ENCODE data around the gene NELL2. TPM values are rescaled to one million over a fixed set of nuclear protein-coding genes. Genes with fewer than 3 reads are reported as not detected.

Gene NELL2
- total and polyA plus RNA-seq, 4 donors, result 0.09 to 0.42 (median 0.17) TPM; not detected in 1

DNA sequence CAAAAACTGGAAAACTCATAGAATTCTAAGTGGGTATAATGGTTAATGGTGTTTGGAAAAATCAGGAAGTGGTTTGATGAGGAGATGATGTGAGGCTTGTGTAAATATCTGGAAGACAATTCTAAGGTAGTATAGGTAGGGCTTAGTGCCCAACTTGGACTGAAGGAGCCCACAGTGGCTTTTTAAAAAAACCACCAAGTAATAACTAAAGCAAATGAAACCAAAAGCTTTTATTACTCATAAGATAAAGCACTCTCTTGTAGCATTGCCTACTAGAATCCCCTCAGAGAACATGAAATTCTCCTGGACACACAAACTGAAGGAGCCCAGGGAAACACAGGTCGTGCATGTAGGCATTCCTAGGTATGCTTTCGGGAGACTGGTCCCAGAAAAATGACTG lies 324.5 kb downstream of the NELL2 start:
- no peak overlapping the region for H3K27ac ChIP-seq (ENCODE audit: low read depth in 1 of 2, low read length in 2 of 2)
- H3K36me3 ChIP-seq (ENCODE audit: control insufficient read depth in 4 of 4, insufficient read depth in 3 of 4, low read depth in 1 of 4, low read length in 3 of 4), result no peaks in the 10 kb centered on the region
- no peak overlapping the region for H3K4me3 ChIP-seq (ENCODE audit: low read depth in 1 of 3, low read length in 3 of 3)
- 76% methylated on average over 2 of the region's 2 CpGs for WGBS
- no peaks in the 10 kb centered on the region for H3K9me3 ChIP-seq (ENCODE audit: control insufficient read depth in 4 of 4, low read length in 3 of 4)
- no peak for TF ChIP-seq TAF1 (conservative IDR thresholded peaks at IDR 0.05)
- no peak for TF ChIP-seq SP1 (IDR thresholded peaks at IDR 0.05)
- no peak for TF ChIP-seq RXRA (IDR thresholded peaks at IDR 0.05)
- TF ChIP-seq JUND (IDR thresholded peaks at IDR 0.05), result no peak
- TF ChIP-seq NR2F2 (IDR thresholded peaks at IDR 0.05), result no peak
- no peak for TF ChIP-seq HNF4A (conservative IDR thresholded peaks at IDR 0.05)
- no peak for TF ChIP-seq FOXA1 (IDR thresholded peaks at IDR 0.05)
- no peak for TF ChIP-seq HNF4G (IDR thresholded peaks at IDR 0.05)
- TF ChIP-seq, protein P1, sequence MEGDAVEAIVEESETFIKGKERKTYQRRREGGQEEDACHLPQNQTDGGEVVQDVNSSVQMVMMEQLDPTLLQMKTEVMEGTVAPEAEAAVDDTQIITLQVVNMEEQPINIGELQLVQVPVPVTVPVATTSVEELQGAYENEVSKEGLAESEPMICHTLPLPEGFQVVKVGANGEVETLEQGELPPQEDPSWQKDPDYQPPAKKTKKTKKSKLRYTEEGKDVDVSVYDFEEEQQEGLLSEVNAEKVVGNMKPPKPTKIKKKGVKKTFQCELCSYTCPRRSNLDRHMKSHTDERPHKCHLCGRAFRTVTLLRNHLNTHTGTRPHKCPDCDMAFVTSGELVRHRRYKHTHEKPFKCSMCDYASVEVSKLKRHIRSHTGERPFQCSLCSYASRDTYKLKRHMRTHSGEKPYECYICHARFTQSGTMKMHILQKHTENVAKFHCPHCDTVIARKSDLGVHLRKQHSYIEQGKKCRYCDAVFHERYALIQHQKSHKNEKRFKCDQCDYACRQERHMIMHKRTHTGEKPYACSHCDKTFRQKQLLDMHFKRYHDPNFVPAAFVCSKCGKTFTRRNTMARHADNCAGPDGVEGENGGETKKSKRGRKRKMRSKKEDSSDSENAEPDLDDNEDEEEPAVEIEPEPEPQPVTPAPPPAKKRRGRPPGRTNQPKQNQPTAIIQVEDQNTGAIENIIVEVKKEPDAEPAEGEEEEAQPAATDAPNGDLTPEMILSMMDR (IDR thresholded peaks at IDR 0.05; ENCODE audit: low read depth, low read length, missing input control), result no peak
- no peak for TF ChIP-seq RAD21 (IDR thresholded peaks at IDR 0.05)
- TF ChIP-seq, protein P2, sequence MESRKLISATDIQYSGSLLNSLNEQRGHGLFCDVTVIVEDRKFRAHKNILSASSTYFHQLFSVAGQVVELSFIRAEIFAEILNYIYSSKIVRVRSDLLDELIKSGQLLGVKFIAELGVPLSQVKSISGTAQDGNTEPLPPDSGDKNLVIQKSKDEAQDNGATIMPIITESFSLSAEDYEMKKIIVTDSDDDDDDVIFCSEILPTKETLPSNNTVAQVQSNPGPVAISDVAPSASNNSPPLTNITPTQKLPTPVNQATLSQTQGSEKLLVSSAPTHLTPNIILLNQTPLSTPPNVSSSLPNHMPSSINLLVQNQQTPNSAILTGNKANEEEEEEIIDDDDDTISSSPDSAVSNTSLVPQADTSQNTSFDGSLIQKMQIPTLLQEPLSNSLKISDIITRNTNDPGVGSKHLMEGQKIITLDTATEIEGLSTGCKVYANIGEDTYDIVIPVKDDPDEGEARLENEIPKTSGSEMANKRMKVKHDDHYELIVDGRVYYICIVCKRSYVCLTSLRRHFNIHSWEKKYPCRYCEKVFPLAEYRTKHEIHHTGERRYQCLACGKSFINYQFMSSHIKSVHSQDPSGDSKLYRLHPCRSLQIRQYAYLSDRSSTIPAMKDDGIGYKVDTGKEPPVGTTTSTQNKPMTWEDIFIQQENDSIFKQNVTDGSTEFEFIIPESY (IDR thresholded peaks at IDR 0.05), result no peak
- TF ChIP-seq FOXA2 (IDR thresholded peaks at IDR 0.05), result no peak
- no peak for TF ChIP-seq GABPA (IDR thresholded peaks at IDR 0.05 in 1 of 2, conservative IDR thresholded peaks at IDR 0.05 in 1 of 2)
- no peak for TF ChIP-seq YY1 (IDR thresholded peaks at IDR 0.05)
- DNase-seq (ENCODE audit: low spot score), result no peak
- no peak overlapping the region for H3K9ac ChIP-seq (ENCODE audit: low read depth in 1 of 2, low read length in 2 of 2)
- H3K27me3 ChIP-seq (ENCODE audit: control insufficient read depth in 4 of 4, insufficient read depth in 4 of 4, low read length in 3 of 4), result no peaks in the 10 kb centered on the region
- H3K4me1 ChIP-seq (ENCODE audit: control insufficient read depth in 4 of 4, insufficient read depth in 4 of 4, low read length in 3 of 4), result no peaks in the 10 kb centered on the region

DNA sequence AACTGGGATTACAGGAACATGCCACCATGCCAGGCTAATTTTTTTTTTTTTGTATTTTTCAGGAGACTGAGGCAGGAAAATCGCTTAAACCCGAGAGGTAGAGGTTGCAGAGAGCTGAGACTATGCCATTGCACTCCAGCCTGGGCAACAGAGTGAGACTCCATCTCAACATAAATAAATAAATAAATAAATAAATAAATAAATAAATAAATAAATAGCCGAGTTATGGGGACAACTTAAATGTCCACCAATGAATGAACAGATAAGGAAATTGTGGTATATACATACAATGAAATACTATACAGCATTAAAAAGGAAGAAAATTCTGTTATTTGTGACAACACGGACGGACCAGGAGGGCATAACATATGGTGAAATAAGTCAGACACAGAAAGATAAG lies 325.7 kb downstream of the NELL2 start:
- TF ChIP-seq NR2F2 (IDR thresholded peaks at IDR 0.05), result no peak
- TF ChIP-seq, protein P3, sequence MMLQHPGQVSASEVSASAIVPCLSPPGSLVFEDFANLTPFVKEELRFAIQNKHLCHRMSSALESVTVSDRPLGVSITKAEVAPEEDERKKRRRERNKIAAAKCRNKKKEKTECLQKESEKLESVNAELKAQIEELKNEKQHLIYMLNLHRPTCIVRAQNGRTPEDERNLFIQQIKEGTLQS (IDR thresholded peaks at IDR 0.05), result no peak
- TF ChIP-seq TAF1 (conservative IDR thresholded peaks at IDR 0.05), result no peak
- no peak for TF ChIP-seq GABPA (IDR thresholded peaks at IDR 0.05 in 1 of 2, conservative IDR thresholded peaks at IDR 0.05 in 1 of 2)
- TF ChIP-seq YY1 (IDR thresholded peaks at IDR 0.05), result no peak
- TF ChIP-seq FOXA1 (IDR thresholded peaks at IDR 0.05), result no peak
- no peak for TF ChIP-seq EGR1 (IDR thresholded peaks at IDR 0.05; ENCODE audit: low read depth in 2 of 2)
- no peak for TF ChIP-seq SP1 (IDR thresholded peaks at IDR 0.05)
- TF ChIP-seq RAD21 (IDR thresholded peaks at IDR 0.05), result no peak
- TF ChIP-seq RXRA (IDR thresholded peaks at IDR 0.05), result no peak
- TF ChIP-seq, protein P1 (IDR thresholded peaks at IDR 0.05; ENCODE audit: low read depth, low read length, missing input control), result no peak
- TF ChIP-seq HNF4A (conservative IDR thresholded peaks at IDR 0.05), result no peak
- TF ChIP-seq, protein P4, sequence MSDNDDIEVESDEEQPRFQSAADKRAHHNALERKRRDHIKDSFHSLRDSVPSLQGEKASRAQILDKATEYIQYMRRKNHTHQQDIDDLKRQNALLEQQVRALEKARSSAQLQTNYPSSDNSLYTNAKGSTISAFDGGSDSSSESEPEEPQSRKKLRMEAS (IDR thresholded peaks at IDR 0.05), result no peak
- TF ChIP-seq FOXA2 (IDR thresholded peaks at IDR 0.05), result no peak
- no peak for TF ChIP-seq JUND (IDR thresholded peaks at IDR 0.05)
- TF ChIP-seq HNF4G (IDR thresholded peaks at IDR 0.05), result no peak
- TF ChIP-seq, protein P2 (IDR thresholded peaks at IDR 0.05), result no peak
- TF ChIP-seq, protein P5, sequence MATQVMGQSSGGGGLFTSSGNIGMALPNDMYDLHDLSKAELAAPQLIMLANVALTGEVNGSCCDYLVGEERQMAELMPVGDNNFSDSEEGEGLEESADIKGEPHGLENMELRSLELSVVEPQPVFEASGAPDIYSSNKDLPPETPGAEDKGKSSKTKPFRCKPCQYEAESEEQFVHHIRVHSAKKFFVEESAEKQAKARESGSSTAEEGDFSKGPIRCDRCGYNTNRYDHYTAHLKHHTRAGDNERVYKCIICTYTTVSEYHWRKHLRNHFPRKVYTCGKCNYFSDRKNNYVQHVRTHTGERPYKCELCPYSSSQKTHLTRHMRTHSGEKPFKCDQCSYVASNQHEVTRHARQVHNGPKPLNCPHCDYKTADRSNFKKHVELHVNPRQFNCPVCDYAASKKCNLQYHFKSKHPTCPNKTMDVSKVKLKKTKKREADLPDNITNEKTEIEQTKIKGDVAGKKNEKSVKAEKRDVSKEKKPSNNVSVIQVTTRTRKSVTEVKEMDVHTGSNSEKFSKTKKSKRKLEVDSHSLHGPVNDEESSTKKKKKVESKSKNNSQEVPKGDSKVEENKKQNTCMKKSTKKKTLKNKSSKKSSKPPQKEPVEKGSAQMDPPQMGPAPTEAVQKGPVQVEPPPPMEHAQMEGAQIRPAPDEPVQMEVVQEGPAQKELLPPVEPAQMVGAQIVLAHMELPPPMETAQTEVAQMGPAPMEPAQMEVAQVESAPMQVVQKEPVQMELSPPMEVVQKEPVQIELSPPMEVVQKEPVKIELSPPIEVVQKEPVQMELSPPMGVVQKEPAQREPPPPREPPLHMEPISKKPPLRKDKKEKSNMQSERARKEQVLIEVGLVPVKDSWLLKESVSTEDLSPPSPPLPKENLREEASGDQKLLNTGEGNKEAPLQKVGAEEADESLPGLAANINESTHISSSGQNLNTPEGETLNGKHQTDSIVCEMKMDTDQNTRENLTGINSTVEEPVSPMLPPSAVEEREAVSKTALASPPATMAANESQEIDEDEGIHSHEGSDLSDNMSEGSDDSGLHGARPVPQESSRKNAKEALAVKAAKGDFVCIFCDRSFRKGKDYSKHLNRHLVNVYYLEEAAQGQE (IDR thresholded peaks at IDR 0.05), result no peak
- 92% methylated on average over 5 of the region's 5 CpGs for WGBS

More for the DNA sequence above, 325.7 kb downstream of the NELL2 start:
- no peaks in the 10 kb centered on the region for H3K27me3 ChIP-seq (ENCODE audit: control insufficient read depth in 4 of 4, insufficient read depth in 4 of 4, low read length in 3 of 4)
- no peaks in the 10 kb centered on the region for H3K9me3 ChIP-seq (ENCODE audit: control insufficient read depth in 4 of 4, low read length in 3 of 4)
- no peaks in the 10 kb centered on the region for H3K4me1 ChIP-seq (ENCODE audit: control insufficient read depth in 4 of 4, insufficient read depth in 4 of 4, low read length in 3 of 4)
- no peak for DNase-seq (ENCODE audit: low spot score)
- H3K27ac ChIP-seq (ENCODE audit: low read depth in 1 of 2, low read length in 2 of 2), result no peak overlapping the region
- H3K36me3 ChIP-seq (ENCODE audit: control insufficient read depth in 4 of 4, insufficient read depth in 3 of 4, low read depth in 1 of 4, low read length in 3 of 4), result no peaks in the 10 kb centered on the region
- no peak overlapping the region for H3K4me3 ChIP-seq (ENCODE audit: low read depth in 1 of 3, low read length in 3 of 3)
- H3K9ac ChIP-seq (ENCODE audit: low read depth in 1 of 2, low read length in 2 of 2), result no peak overlapping the region

All from liver (tissue), 9 donors.